ENCODE data around the gene TXNL4A. TPM values are rescaled to one million over a fixed set of nuclear protein-coding genes. Genes with fewer than 3 reads are reported as not detected.

Gene TXNL4A
- total RNA-seq, 6 experiments from 2014 or later = 18.5 to 53.9 (median 37.8) TPM

DNA sequence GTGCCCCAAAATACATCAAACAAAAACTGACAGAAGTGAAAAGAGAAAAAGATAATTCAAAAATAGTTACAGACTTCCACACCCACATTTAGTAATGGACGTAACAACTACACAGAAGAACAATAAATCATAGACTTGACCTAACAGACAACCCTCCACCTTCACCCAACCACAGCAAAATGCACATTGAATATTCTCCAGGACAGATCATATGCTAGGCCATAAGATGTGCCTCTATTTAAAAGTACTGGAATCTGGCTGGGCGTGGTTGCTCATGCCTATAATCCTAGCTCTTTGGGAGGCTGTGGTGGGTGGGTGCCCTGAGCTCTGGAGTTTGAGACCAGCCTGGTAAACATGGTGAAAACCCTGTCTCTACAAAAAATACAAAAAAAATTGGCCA lies 56.9 kb downstream of the TXNL4A start:
- H3K27ac ChIP-seq = no peak overlapping the region
- TF ChIP-seq CTCF (IDR thresholded peaks at IDR 0.05) = no peak
- no peak for TF ChIP-seq POLR2A (IDR thresholded peaks at IDR 0.05)
- H3K9me3 ChIP-seq = no peaks in the 10 kb centered on the region
- H3K4me1 ChIP-seq = peaks cover 2 to 30% (median 15%) of the 10 kb centered on the region in 4 donors
- DNase-seq (no peak), ATAC-seq (no peak)
- intact Hi-C loops (cut with DNase I) = no loop called here
- H3K4me3 ChIP-seq = no peak overlapping the region
- peaks cover 0 to 23% (median 14%) of the 10 kb centered on the region in 4 donors for H3K36me3 ChIP-seq
- 88% methylated on average over 1 of the region's 2 CpGs for WGBS (ENCODE audit: insufficient coverage, low coverage, low lambda C conversion rate, missing lambda C conversion rate)
- H3K27me3 ChIP-seq = no peaks in the 10 kb centered on the region

DNA sequence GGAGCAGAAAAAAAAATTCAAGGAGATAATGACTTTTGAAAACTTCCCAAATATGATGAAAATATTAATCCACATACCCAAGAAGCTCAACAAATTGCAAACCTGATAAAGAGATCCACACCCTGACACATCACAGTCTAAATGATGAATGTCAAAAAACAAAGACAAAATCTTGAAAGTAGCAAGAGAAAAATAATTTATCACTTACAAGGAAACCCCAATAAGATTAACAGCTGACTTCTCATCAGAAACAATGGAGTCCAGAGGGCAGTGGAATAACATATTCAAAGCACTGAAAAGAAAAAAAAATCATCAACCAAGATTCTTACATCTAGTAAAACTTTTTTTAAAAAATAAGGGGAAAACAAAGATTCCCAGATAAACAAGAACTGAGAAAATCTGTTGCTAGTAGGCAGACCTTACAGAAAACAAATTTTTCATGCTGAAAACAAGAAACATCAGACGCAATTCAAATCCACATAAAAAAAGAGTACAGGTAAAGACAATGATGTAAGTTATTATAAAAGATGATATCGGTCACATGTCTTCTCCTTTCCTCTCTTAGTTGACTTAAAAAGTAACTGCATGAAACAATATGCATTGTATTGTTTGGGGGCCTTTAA lies 58.2 kb downstream of the TXNL4A start:
- ATAC-seq (no peak), DNase-seq (no peak)
- WGBS (ENCODE audit: insufficient coverage, low coverage, low lambda C conversion rate, missing lambda C conversion rate) = 96% methylated on average over 2 of the region's 2 CpGs
- Histone ChIP-seq H3K4me1 (peaks cover 2 to 17% (median 5%) of the 10 kb centered on the region in 4 donors), H3K27ac (no peak overlapping the region), H3K9me3 (no peaks in the 10 kb centered on the region), H3K27me3 (no peaks in the 10 kb centered on the region), H3K36me3 (peaks cover 0 to 31% (median 17%) of the 10 kb centered on the region in 4 donors), H3K4me3 (no peak overlapping the region)
- intact Hi-C loops (cut with DNase I) = no loop called here
- TF ChIP-seq CTCF (IDR thresholded peaks at IDR 0.05) (no peak), POLR2A (IDR thresholded peaks at IDR 0.05) (no peak)

- ATAC-seq (no peak), DNase-seq (peak in 1 of 3 donors; percentile 25)
- Histone ChIP-seq H3K36me3 (peaks cover 0 to 45% (median 23%) of the 10 kb centered on the region in 4 donors), H3K27me3 (no peaks in the 10 kb centered on the region), H3K9me3 (no peaks in the 10 kb centered on the region), H3K27ac (no peak overlapping the region), H3K4me1 (peaks cover 0 to 5% (median 0%) of the 10 kb centered on the region in 4 donors), H3K4me3 (no peak overlapping the region)
- WGBS (ENCODE audit: insufficient coverage, low coverage, low lambda C conversion rate, missing lambda C conversion rate) = 100% methylated on average over 2 of the region's 9 CpGs
- intact Hi-C loops (cut with DNase I) = no loop called here
- TF ChIP-seq CTCF (IDR thresholded peaks at IDR 0.05) (no peak), POLR2A (IDR thresholded peaks at IDR 0.05) (no peak)
Measured at GRCh38 chr18:79928563-79928960, 59.8 kb downstream of the TXNL4A start.

DNA sequence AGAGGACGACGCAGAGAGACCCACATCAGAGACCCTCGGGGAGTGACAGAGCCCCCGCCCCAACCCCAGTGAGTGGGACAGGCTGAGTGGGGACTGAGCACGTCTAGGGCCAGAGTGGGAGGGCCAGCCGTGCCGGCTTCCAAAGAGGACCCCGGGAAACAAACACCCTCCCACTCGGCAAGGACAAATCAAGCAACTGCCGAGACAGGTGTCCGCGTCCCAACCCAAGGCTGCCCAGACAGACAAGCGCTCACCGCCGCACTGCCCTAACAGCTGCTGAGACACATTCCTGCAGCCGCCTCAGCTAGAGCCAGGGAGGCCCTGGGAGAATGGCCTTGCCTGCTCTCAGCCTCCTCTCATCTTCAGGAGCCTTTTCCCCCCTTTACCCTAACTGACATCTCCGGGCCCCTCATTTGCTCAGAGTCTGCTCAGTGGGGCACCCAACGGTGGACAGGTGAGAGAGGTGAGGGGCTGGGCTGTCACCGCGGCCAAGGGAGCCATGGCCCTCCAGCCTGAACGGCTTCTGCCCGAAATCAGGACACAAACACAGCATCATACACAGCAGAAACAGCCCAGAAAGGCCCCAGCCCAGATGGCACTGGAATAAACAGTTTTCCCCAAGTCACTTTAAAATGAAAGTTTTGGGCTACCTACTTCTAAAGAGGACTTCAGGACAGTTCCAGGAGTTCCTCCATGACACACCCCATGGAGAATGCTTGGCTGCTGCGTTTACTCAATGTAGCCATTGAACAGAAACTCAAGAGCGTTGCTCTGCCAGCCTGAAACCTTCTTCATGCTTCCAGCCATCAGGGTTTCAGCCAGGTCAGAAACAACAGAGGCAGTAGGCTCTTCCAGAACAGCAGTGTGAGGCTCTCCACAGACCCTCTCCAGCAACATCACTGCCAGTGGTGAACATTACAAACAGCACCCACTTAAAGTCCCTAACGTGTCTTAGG lies 60.5 kb downstream of the TXNL4A start:
- WGBS (ENCODE audit: insufficient coverage, low coverage, low lambda C conversion rate, missing lambda C conversion rate) = 100% methylated on average over 1 of the region's 25 CpGs
- Histone ChIP-seq H3K36me3 (peaks cover 0 to 46% (median 23%) of the 10 kb centered on the region in 4 donors), H3K27me3 (no peaks in the 10 kb centered on the region), H3K4me1 (no peaks in the 10 kb centered on the region), H3K9me3 (no peaks in the 10 kb centered on the region), H3K27ac (no peak overlapping the region), H3K4me3 (no peak overlapping the region)
- TF ChIP-seq CTCF (IDR thresholded peaks at IDR 0.05) (no peak), POLR2A (IDR thresholded peaks at IDR 0.05) (no peak)
- ATAC-seq (peak in 2 of 4 donors; percentile 4 to 7), DNase-seq (peak in 1 of 3 donors; percentile 40)
- intact Hi-C loops (cut with DNase I) = no loop called here

Measured in right lobe of liver (tissue), 6 donors.